ENCODE data around the gene TECPR2.

GRCh38 chr14:102330806-102331205 is 31.9 kb upstream of the TECPR2 start:
- TF ChIP-seq CTCF (IDR thresholded peaks at IDR 0.05) (no peak), POLR2A (IDR thresholded peaks at IDR 0.05) (no peak)

Measured in adrenal gland (tissue), 5 donors.